ENCODE measurements around the gene DCAF6.

DNA sequence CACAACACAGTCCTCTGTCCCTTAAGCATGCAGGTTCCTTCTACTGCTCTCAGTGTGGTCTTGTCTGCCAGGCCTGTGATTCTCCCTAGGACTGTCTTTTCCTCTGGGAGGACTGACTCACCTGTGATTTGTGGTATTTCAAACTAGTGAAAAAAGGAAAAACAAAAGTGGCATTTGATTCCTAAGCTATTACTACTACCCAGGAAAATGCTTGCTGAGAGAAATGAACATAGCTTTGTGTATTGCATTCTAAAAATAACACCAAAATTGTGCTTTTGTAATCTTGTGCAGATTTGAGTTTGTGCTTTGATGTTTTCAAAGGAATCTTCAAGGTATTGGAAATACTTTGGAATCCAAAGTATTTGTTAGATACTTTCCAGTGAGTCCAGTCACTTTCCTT, 143.3 kb downstream of the DCAF6 start:
- TF ChIP-seq, protein P1, sequence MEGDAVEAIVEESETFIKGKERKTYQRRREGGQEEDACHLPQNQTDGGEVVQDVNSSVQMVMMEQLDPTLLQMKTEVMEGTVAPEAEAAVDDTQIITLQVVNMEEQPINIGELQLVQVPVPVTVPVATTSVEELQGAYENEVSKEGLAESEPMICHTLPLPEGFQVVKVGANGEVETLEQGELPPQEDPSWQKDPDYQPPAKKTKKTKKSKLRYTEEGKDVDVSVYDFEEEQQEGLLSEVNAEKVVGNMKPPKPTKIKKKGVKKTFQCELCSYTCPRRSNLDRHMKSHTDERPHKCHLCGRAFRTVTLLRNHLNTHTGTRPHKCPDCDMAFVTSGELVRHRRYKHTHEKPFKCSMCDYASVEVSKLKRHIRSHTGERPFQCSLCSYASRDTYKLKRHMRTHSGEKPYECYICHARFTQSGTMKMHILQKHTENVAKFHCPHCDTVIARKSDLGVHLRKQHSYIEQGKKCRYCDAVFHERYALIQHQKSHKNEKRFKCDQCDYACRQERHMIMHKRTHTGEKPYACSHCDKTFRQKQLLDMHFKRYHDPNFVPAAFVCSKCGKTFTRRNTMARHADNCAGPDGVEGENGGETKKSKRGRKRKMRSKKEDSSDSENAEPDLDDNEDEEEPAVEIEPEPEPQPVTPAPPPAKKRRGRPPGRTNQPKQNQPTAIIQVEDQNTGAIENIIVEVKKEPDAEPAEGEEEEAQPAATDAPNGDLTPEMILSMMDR (conservative IDR thresholded peaks at IDR 0.05; ENCODE audit: low read length), result no peak
- TF ChIP-seq EZH2phosphoT487 (IDR thresholded peaks at IDR 0.05; ENCODE audit: borderline replicate concordance, low read depth, low read length), result no peak
